Measurements from ENCODE around the gene GRIK4. TPM values are rescaled to one million over a fixed set of nuclear protein-coding genes. Genes with fewer than 3 reads are reported as not detected.

GRIK4 gene
- total and polyA plus RNA-seq, 2 donors (not counting 1 experiment from before 2014, with no cell fraction given) = 0.12 to 0.27 TPM

DNA sequence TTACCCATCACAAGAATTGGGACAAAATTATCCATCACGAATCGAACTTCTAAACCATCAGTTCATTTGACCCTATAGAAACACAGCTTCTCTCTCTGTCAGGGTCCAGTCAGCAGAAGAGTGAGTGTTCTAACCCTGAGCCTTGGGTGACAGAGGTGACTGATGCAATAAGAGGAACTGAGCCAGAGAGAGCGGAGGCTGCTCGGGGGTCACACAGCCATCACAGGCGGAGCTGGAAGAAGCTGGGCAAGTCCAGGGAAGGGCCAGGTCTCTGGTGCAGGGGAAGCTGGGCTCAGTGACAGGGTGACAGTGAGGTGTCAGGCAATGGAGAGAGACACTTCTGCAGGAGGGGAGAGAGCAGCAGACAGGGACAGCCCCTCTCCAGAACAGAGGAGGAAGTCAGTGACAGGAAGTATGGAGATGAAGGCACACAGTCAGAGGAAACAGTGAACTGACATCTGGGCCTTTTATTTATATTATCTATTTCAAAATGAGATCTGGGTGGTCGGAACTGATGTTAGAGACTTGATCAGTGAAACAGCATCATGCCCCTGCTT is 328.4 kb downstream of the GRIK4 start:
- Histone ChIP-seq H4K20me1 (ENCODE audit: control insufficient read depth, insufficient read depth, low read length, poor library complexity, severe bottlenecking) (no peaks in the 10 kb centered on the region), H3K4me1 (ENCODE audit: control insufficient read depth in 2 of 2, insufficient read depth in 2 of 2, low read length in 2 of 2) (no peaks in the 10 kb centered on the region), H3K9ac (ENCODE audit: low read length) (no peak overlapping the region), H2AFZ (ENCODE audit: insufficient read depth, low read depth, low read length, poor library complexity, severe bottlenecking) (no peak overlapping the region), H3K79me2 (ENCODE audit: control insufficient read depth, insufficient read depth, low read length) (no peaks in the 10 kb centered on the region), H3K27ac (ENCODE audit: low read length in 2 of 2) (no peak overlapping the region), H3K9me3 (ENCODE audit: control extremely low read depth in 1 of 3, control insufficient read depth in 2 of 3, insufficient read depth in 1 of 3, low read length in 2 of 3) (no peaks in the 10 kb centered on the region), H3K4me2 (replicated peaks; ENCODE audit: low read depth, low read length, poor library complexity, severe bottlenecking) (no peak overlapping the region), H3K4me3 (ENCODE audit: control extremely low read depth in 1 of 5, extremely low read depth in 1 of 5, insufficient read depth in 1 of 5, low read depth in 2 of 5, low read length in 4 of 5) (no peak overlapping the region), H3K36me3 (replicated peaks in 1 of 2; ENCODE audit: control extremely low read depth in 1 of 2, control insufficient read depth in 1 of 2, extremely low read depth in 1 of 2, insufficient read depth in 2 of 2, low read length in 1 of 2) (no peaks in the 10 kb centered on the region), H3K27me3 (replicated peaks in 1 of 4; ENCODE audit: control extremely low read depth in 1 of 4, control insufficient read depth in 3 of 4, insufficient read depth in 4 of 4, low read length in 3 of 4) (peaks cover 0 to 3% (median 0%) of the 10 kb centered on the region in 4 experiments)
- Mint-ChIP-seq H3K27ac (no peak overlapping the region), H3K4me3 (no peak overlapping the region), H3K27me3 (peaks cover 15% of the 10 kb centered on the region), H3K4me1 (peaks cover 6% of the 10 kb centered on the region), H3K9me3 (ENCODE audit: insufficient read depth) (peaks cover 2% of the 10 kb centered on the region)
- ChIA-PET CTCF (no interaction called here), POLR2A (no interaction called here)
- ATAC-seq (ENCODE audit: low read depth) (no peak), DNase-seq (no peak)
- 44% methylated on average over 4 of the region's 6 CpGs for WGBS (ENCODE audit: insufficient coverage)
- intact Hi-C loops (cut with micrococcal nuclease) = no loop called here
- TF ChIP-seq EZH2 (IDR thresholded peaks at IDR 0.05; ENCODE audit: borderline replicate concordance, insufficient read depth, low read depth, low read length, poor library complexity, severe bottlenecking) (no peak), CTCF (IDR thresholded peaks at IDR 0.05) (no peak)

DNA sequence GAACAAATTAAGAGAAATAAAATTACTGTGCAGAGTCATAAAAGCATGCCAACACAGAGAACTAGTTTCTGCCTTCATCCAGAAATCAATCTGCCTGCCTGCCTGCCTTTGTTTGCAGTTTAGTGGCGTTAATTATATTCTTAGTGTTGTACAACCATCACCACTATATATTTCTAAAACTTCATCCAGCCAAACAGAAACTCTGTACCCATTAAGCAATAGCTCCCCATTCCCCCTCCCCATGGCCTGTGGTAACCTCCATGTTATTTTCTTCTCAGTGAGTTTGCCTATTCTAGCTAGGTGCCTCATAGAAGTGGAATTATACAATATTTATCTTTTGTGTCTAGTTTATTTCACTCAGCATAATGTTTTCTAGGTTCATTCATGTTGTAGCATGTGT is 329.1 kb downstream of the GRIK4 start:
- no peaks in the 10 kb centered on the region for H3K4me1 ChIP-seq (ENCODE audit: control insufficient read depth in 2 of 2, insufficient read depth in 2 of 2, low read length in 2 of 2)
- CTCF ChIA-PET = no interaction called here
- no peak for TF ChIP-seq EZH2 (IDR thresholded peaks at IDR 0.05; ENCODE audit: borderline replicate concordance, insufficient read depth, low read depth, low read length, poor library complexity, severe bottlenecking)
- no peak for TF ChIP-seq CTCF (IDR thresholded peaks at IDR 0.05)
- no peak overlapping the region for H2AFZ ChIP-seq (ENCODE audit: insufficient read depth, low read depth, low read length, poor library complexity, severe bottlenecking)
- H3K36me3 ChIP-seq (replicated peaks in 1 of 2; ENCODE audit: control extremely low read depth in 1 of 2, control insufficient read depth in 1 of 2, extremely low read depth in 1 of 2, insufficient read depth in 2 of 2, low read length in 1 of 2) = no peaks in the 10 kb centered on the region
- peaks cover 6% of the 10 kb centered on the region for H3K4me1 Mint-ChIP-seq
- WGBS (ENCODE audit: insufficient coverage) = no CpG with 5 or more reads among the region's 1 CpG
- H3K4me2 ChIP-seq (replicated peaks; ENCODE audit: low read depth, low read length, poor library complexity, severe bottlenecking) = no peak overlapping the region
- ATAC-seq (ENCODE audit: low read depth) (no peak), DNase-seq (no peak)
- H3K27me3 ChIP-seq (replicated peaks in 1 of 4; ENCODE audit: control extremely low read depth in 1 of 4, control insufficient read depth in 3 of 4, insufficient read depth in 4 of 4, low read length in 3 of 4) = peaks cover 0 to 3% (median 0%) of the 10 kb centered on the region in 4 experiments
- H3K9ac ChIP-seq (ENCODE audit: low read length) = no peak overlapping the region
- H4K20me1 ChIP-seq (ENCODE audit: control insufficient read depth, insufficient read depth, low read length, poor library complexity, severe bottlenecking) = no peaks in the 10 kb centered on the region
- peaks cover 11% of the 10 kb centered on the region for H3K27me3 Mint-ChIP-seq
- no peak overlapping the region for H3K4me3 Mint-ChIP-seq
- H3K79me2 ChIP-seq (ENCODE audit: control insufficient read depth, insufficient read depth, low read length) = no peaks in the 10 kb centered on the region
- peaks cover 2% of the 10 kb centered on the region for H3K9me3 Mint-ChIP-seq (ENCODE audit: insufficient read depth)
- no peak overlapping the region for H3K27ac Mint-ChIP-seq
- no peaks in the 10 kb centered on the region for H3K9me3 ChIP-seq (ENCODE audit: control extremely low read depth in 1 of 3, control insufficient read depth in 2 of 3, insufficient read depth in 1 of 3, low read length in 2 of 3)
- no peak overlapping the region for H3K4me3 ChIP-seq (ENCODE audit: control extremely low read depth in 1 of 5, extremely low read depth in 1 of 5, insufficient read depth in 1 of 5, low read depth in 2 of 5, low read length in 4 of 5)
- POLR2A ChIA-PET = no interaction called here
- no peak overlapping the region for H3K27ac ChIP-seq (ENCODE audit: low read length in 2 of 2)
- intact Hi-C loops (cut with micrococcal nuclease) = no loop called here
